T follicular helper cell (primary cell): ENCODE data around the gene GDNF.
"Not testable (repeated sequence)": the region's sequence is repeated elsewhere in the genome, so short reads cannot be mapped to it uniquely, and the experiment has no call there.

ENCODE experiments used
- DNase-seq: peaks from one replicate; pipeline ENCODE4 v3.0.0-alpha.2; 2020; ENCODE audit warnings: low read depth

GDNF gene

GRCh38 chr5:37781409-37781808 is 58.4 kb downstream of the GDNF start:
- DNase-seq = not testable (repeated sequence)

- no peak for DNase-seq
Measured at GRCh38 chr5:37777432-37778130, 62.3 kb downstream of the GDNF start.

- DNase-seq = no peak
Measured at GRCh38 chr5:37776826-37777225, 63.0 kb downstream of the GDNF start.

DNA sequence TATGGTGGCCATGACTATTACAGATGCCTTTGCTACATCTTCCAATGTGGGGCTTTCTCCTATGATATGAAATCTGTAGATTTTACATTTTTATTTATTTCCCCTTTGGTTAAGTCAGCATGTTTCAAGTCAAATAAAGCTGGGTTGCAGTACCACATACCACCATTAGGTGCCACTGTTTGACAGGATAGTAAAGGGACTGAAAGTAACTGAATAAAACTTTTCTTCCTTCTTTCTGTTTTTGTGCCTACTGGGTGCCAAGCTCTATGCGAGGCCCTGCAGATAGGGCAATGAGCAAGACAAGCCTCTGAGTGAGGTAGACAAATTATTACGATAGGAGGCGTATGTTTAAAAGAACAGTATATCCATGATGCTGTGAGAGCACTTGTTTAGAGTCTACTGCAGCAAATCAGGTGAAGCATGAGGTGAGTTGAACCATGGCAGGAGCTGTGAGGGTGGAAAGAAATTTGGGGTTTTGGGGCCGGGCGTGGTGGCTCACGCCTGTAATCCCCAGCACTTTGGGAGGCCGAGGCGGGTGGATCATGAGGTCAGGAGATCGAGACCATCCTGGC is 64.8 kb downstream of the GDNF start:
- no peak for DNase-seq

DNA sequence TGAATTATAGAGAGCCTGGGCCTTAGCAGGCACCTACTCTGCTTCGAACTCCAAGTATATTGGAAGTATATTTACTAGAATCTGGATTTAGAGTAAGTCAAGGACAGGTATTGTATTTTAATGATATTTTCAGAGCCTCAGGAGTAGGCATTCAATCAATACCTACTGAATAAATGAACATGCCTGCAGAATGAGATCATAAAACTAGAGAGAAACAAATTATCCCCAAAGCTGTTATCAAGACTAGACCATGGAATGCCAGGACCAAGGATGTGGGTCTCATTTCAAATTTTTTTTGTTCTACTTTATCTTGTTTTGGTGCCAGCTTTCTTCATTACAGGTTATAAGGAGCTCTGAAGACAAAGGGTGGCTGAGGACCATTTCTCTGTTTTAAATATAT is 66.0 kb downstream of the GDNF start:
- no peak for DNase-seq

- DNase-seq = no peak
Measured at GRCh38 chr5:37772255-37772654, 67.6 kb downstream of the GDNF start.

- no peak for DNase-seq
Measured at GRCh38 chr5:37771731-37772130, 68.1 kb downstream of the GDNF start.

GRCh38 chr5:37771203-37771611 is 68.6 kb downstream of the GDNF start:
- no peak for DNase-seq

DNA sequence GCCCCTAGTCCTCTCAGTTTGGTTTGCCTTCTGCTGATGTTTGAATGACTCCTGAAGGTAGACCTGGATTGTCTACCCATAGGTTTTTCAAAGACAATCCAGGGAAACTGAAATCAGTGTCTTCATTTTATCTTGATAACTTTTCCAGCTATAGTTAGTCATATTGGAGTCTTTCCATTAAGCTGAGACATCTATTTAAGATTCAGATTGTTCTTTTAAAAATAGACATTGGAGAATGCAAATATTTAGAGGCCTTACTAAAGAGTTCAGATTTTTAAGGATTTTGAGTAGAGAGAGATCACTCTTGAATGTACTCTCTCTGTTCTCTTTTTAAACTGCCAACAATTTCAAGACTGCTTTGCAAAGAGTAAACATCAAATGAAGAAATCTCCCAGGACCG is 69.1 kb downstream of the GDNF start:
- DNase-seq = no peak

GRCh38 chr5:37769840-37770239 is 70.0 kb downstream of the GDNF start:
- DNase-seq = no peak

DNA sequence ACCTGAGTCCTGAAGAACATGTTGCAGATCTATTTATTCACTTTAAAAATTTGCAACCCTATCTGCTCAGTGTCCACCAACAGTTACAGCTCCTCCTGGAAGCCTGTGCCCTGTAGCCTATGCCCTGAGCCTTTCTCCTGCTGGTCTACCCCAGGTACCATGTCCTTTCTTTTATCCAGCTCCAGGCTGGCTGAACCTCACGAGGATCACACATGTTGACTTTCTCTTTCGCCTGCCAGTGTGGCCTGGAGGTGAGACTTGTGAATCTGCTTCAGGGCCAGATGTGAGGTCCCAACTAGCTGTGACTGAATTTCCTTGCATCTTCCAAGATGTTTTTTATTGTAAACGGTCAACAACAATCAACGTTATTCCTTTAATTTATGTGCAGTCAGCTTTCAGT is 70.7 kb downstream of the GDNF start:
- no peak for DNase-seq

DNA sequence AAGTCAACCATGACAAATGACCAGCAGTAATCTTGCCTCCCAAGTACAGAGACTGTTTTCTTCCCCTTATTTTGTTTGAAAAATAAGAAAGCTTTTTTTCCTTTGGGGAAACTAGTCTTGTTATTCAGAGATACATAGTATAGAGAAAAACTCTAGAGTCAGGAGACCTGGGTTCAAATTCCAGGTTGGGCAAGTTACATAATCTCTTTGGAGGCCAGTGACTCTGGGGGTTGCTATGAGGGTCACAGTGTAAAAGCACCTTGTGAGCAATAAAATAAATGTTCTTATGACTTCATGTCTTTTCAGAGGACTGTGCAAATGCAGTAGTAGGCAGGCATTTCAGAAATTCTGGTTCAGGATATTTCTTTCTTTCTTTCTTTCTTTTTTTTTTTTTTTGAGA is 71.5 kb downstream of the GDNF start:
- DNase-seq = no peak

DNA sequence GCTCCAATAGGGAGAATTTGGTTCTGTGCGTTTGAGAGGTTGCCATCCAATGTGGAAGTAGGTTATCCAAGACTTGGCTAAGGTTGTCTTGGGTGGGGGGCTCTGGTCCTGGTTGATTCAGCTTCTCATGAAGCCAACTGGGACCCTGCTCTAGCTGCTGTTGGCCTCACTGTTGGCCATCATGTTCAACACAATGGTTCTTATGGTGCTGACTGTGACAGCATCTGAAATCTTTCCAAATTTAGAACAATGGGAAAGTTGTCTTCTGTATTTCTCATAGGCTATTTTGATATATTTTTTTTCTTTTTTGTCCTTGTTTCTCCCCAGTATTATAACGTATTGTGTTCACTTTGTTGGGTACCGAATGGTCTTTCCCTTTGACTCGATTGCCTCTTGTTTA is 71.9 kb downstream of the GDNF start:
- DNase-seq = no peak

DNA sequence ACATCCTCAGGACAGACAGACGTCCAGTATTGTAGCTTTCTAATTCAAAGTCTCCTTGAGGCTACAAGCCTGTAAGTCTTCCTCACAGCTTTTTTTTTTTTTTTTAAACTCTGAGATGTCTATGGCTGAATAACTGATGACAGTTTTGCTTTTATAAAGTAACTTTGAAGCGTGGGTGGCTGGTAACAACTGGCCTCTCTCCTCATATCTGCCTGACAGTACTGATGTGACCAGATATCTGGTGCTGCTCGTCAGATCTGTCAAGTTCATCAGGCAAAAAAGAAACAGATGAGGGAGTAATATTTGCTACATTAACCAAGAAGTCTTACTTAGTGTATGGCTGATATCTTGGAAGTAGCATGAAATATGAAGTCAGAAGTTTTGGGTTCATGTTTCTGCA is 72.6 kb downstream of the GDNF start:
- no peak for DNase-seq
